HCT116 (cell line): Measurements from ENCODE around the gene FAM234B. TPM values are rescaled to one million over a fixed set of nuclear protein-coding genes. Genes with fewer than 3 reads are reported as not detected.

Experiments
- ATAC-seq: fragments of 200-7000 bp; cut with Tn5 transposase; 2 replicates; pipeline ENCODE4 v1.9.1; 2020; ENCODE audit warnings: mild to moderate bottlenecking, moderate library complexity
- BruUV-seq: library from RNA; stranded (reverse); fragments of 400-500 nt; replicated peaks from 2 replicates; lab custom pipeline; 2021; lab: Mats Ljungman, UMichigan
- CTCF ChIA-PET: fragments of 300-600 bp; sonication (Branson Sonifier 250); formaldehyde crosslinking; loops from one replicate; lab custom pipeline; 2021; ENCODE audit warnings: antibody characterized with exemption; lab: Charles Lee
- POLR2A ChIA-PET: fragments of 300-600, 350-600 bp; sonication (Branson Sonifier 250); formaldehyde crosslinking; loops from one replicate; lab custom pipeline; 2021; ENCODE audit warnings: antibody characterized with exemption; lab: Charles Lee
- RAD21 ChIA-PET, 2 experiments: fragments of 300-600 bp; sonication (Branson Sonifier 250); formaldehyde crosslinking; loops; one replicate each; lab custom pipeline; 2023; ENCODE audit warnings: low total read pairs in 2 of 2; ENCODE audit not compliant: uncharacterized antibody in 2 of 2, unreplicated experiment in 2 of 2, low non-redundant PET in 1 of 2; lab: Charles Lee
- DNase-seq: peaks from one replicate; pipeline ENCODE4 v3.0.0-alpha.2; 2010; ENCODE audit warnings: low read depth, low spot score
- H2AFZ ChIP-seq: fragments of 200-600 bp; shearing (Covaris generic), sonication (generic); 2 replicates; pipeline ENCODE4 v1.6.1; 2017; ENCODE audit warnings: low read depth, mixed run types, mixed read lengths, antibody characterized with exemption, low read length; ENCODE audit not compliant: poor library complexity, severe bottlenecking
- H3K27ac ChIP-seq: 2 replicates; pipeline ENCODE4 v1.5.1; 2012; ENCODE audit warnings: low read depth, low read length
- H3K27me3 ChIP-seq: fragments of 200-600 bp; sonication (generic); 2 replicates; pipeline ENCODE4 v1.6.1; 2016; ENCODE audit warnings: mixed run types, low read length, mixed read lengths; ENCODE audit not compliant: insufficient read depth
- H3K36me3 ChIP-seq, 2 experiments: fragments of 200-500 bp in 1 of 2; fragments of 200-600 bp in 1 of 2; sonication (Bioruptor generic) in 1 of 2; sonication (generic) in 1 of 2; 2 replicates each; pipeline versions ENCODE4 v1.5.1 to v1.6.1; 2014 to 2016; ENCODE audit warnings: low read length in 2 of 2, inconsistent platforms in 1 of 2, mixed read lengths in 1 of 2, mixed run types in 1 of 2; ENCODE audit not compliant: insufficient read depth in 2 of 2, control insufficient read depth in 1 of 2
- H3K4me1 ChIP-seq, 2 experiments: fragments of 200-600 bp in 1 of 2; sonication (generic) in 1 of 2; 2 replicates each; pipeline versions ENCODE4 v1.5.1 to v1.6.1; 2012 to 2017; ENCODE audit warnings: low read length in 2 of 2, inconsistent platforms in 1 of 2, mild to moderate bottlenecking in 1 of 2, mixed read lengths in 1 of 2, mixed run types in 1 of 2, moderate library complexity in 1 of 2; ENCODE audit not compliant: insufficient read depth in 2 of 2, control insufficient read depth in 1 of 2
- H3K4me2 ChIP-seq: fragments of 200-600 bp; sonication (generic); 2 replicates; pipeline ENCODE4 v1.6.1; 2017; ENCODE audit warnings: mixed run types, low read length, mixed read lengths
- H3K4me3 ChIP-seq, 2 experiments: fragments of 200-600 bp in 1 of 2; sonication (generic) in 1 of 2; replicated peaks in 1 of 2; 2 replicates each; pipeline ENCODE4 v1.5.1; 2011 to 2016; ENCODE audit warnings: low read length in 2 of 2, control low read depth in 1 of 2, low read depth in 1 of 2, mild to moderate bottlenecking in 1 of 2, mixed read lengths in 1 of 2, mixed run types in 1 of 2
- H3K79me2 ChIP-seq: fragments of 200-600 bp; sonication (generic); 2 replicates; pipeline ENCODE4 v1.6.1; 2017; ENCODE audit warnings: mild to moderate bottlenecking, mixed run types, low read length, moderate library complexity, mixed read lengths; ENCODE audit not compliant: insufficient read depth
- H3K9ac ChIP-seq: fragments of 200-600 bp; sonication (generic); 2 replicates; pipeline ENCODE4 v1.6.1; 2016; ENCODE audit warnings: low read length, mixed read lengths
- H3K9me2 ChIP-seq: fragments of 200-600 bp; sonication (generic), shearing (Covaris generic); 2 replicates; pipeline ENCODE4 v1.6.1; 2017; ENCODE audit warnings: mixed run types, mild to moderate bottlenecking, moderate library complexity; ENCODE audit not compliant: insufficient read depth
- H3K9me3 ChIP-seq, 2 experiments: fragments of 200-500 bp in 1 of 2; fragments of 200-600 bp in 1 of 2; sonication (Bioruptor generic) in 1 of 2; sonication (generic) in 1 of 2; 2 replicates each; pipeline ENCODE4 v1.6.1; 2014 to 2017; ENCODE audit warnings: low read length in 2 of 2, mixed read lengths in 2 of 2, inconsistent platforms in 1 of 2, low read depth in 1 of 2, mild to moderate bottlenecking in 1 of 2, mixed run types in 1 of 2, moderate library complexity in 1 of 2; ENCODE audit not compliant: control insufficient read depth in 1 of 2, insufficient read depth in 1 of 2
- H4K20me1 ChIP-seq: fragments of 200-600 bp; sonication (generic), shearing (Covaris generic); 2 replicates; pipeline ENCODE4 v1.6.1; 2017; ENCODE audit warnings: mixed run types, mild to moderate bottlenecking, moderate library complexity; ENCODE audit not compliant: insufficient read depth
- CEBPB ChIP-seq: IDR thresholded peaks from 2 replicates; pipeline ENCODE4 v1.6.1; 2012; ENCODE audit warnings: low read depth
- EGR1 ChIP-seq: IDR thresholded peaks from 2 replicates; pipeline ENCODE4 v1.6.1; 2012; ENCODE audit warnings: low read depth
- EZH2 ChIP-seq: fragments of 200-600 bp; sonication (generic); IDR thresholded peaks from 2 replicates; pipeline ENCODE4 v1.6.1; 2017; ENCODE audit warnings: antibody characterized with exemption, mixed run types
- POLR2AphosphoS5 ChIP-seq: IDR thresholded peaks from 2 replicates; pipeline ENCODE4 v1.6.1; 2011; ENCODE audit warnings: mild to moderate bottlenecking, low read depth, low read length, moderate library complexity
- RAD21 ChIP-seq: IDR thresholded peaks from 2 replicates; pipeline ENCODE4 v1.6.1; 2012; ENCODE audit warnings: low read depth, mild to moderate bottlenecking
- SIN3A ChIP-seq: IDR thresholded peaks from 2 replicates; pipeline ENCODE4 v1.6.1; 2012; ENCODE audit warnings: low read depth
- SP1 ChIP-seq: IDR thresholded peaks from 2 replicates; pipeline ENCODE4 v1.6.1; 2012; ENCODE audit warnings: low read depth
- SRF ChIP-seq: IDR thresholded peaks from 2 replicates; pipeline ENCODE4 v1.6.1; 2012; ENCODE audit warnings: low read depth
- YY1 ChIP-seq: IDR thresholded peaks from 2 replicates; pipeline ENCODE4 v1.6.1; 2011; ENCODE audit warnings: low read length, low read depth, moderate library complexity, mild to moderate bottlenecking; ENCODE audit not compliant: insufficient replicate concordance; ENCODE audit errors: extremely low read depth
- ZFX ChIP-seq: fragments of 450-650 bp; IDR thresholded peaks from 2 replicates; pipeline ENCODE4 v1.6.1; 2017
- intact Hi-C: fragments of 100-400 bp; cut with micrococcal nuclease; formaldehyde crosslinking; loops from 2 replicates; pipeline ENCODE4 v1.10.0; 2022
- total RNA-seq: library from RNA; stranded (reverse); gene quantifications from one replicate; pipeline ENCODE4 v1.2.1, GENCODE V29; 2021; ENCODE audit not compliant: unreplicated experiment
- TF ChIP-seq, protein P1 (sequence below): IDR thresholded peaks from 2 replicates; pipeline ENCODE4 v1.6.1; 2012
- TF ChIP-seq, protein P2 (sequence below), 3 experiments: fragments of 200-600 bp in 1 of 3; sonication (generic) in 1 of 3; IDR thresholded peaks in 2 of 3; conservative IDR thresholded peaks in 1 of 3; 2 replicates each; pipeline ENCODE4 v1.5.1; 2012 to 2017; ENCODE audit warnings: low read depth in 2 of 3, low read length in 2 of 3, antibody characterized with exemption in 1 of 3, borderline replicate concordance in 1 of 3, control low read depth in 1 of 3, mild to moderate bottlenecking in 1 of 3, mixed read lengths in 1 of 3, mixed run types in 1 of 3, moderate library complexity in 1 of 3; ENCODE audit not compliant: insufficient read depth in 1 of 3
- TF ChIP-seq, protein P3 (sequence below): IDR thresholded peaks from 2 replicates; pipeline ENCODE4 v1.6.1; 2012

FAM234B gene
- total RNA-seq, 1 experiment from 2014 or later: 15.9 TPM

DNA sequence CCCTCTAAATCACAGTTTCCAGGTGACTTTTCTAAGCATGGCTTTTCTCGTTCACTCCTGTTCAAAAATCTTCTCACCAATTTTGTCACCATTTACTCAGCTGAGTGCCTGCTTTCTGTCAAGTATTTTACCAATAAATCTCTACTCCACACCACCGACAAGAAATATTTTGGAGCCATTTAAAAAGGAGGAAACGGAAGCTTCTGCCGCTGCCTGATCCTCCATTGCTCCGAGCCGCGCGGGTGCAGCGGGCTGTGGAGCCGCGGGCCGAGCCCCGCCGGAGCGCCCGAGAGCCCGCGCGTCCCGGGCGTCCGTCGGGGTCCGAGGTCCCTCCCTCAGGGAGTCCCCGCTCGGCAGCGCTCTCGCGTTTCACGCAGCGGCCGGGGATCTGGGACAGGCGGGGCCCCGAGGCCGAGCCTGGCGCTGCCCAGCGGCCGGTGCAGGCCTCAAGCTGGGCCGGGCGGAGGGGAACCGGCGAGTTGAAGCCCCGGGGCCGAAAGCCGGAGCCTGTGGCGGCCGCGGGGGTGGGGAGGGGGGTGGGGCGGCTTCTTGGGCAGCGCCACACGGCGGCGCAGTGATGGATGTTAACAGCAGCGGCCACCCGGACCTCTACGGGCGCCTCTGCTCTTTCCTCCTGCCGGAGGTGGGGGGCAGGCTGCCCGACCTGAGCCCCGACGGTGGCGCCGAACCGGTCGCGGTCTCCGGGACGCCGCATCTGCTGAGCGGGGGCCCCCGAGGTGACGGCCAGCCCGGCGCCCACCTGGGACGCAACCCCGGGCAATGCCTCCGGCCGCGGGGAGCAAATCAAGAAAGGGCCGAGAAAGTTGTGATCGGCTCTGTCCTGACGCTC lies 43.0 kb upstream of the FAM234B start:
- Histone ChIP-seq H3K4me1 (peaks cover 7 to 23% of the 10 kb centered on the region in 2 experiments), H4K20me1 (no peaks in the 10 kb centered on the region), H3K9me2 (no peaks in the 10 kb centered on the region), H3K9ac (peak overlapping the region; percentile 77), H3K27me3 (no peaks in the 10 kb centered on the region), H3K9me3 (no peaks in the 10 kb centered on the region)
- CTCF ChIA-PET: no interaction called here
- TF ChIP-seq, protein P1, sequence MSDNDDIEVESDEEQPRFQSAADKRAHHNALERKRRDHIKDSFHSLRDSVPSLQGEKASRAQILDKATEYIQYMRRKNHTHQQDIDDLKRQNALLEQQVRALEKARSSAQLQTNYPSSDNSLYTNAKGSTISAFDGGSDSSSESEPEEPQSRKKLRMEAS: no peak; the same call in 1 of the 2 replicates
- TF ChIP-seq EGR1: peak; percentile 69
- TF ChIP-seq, protein P2, sequence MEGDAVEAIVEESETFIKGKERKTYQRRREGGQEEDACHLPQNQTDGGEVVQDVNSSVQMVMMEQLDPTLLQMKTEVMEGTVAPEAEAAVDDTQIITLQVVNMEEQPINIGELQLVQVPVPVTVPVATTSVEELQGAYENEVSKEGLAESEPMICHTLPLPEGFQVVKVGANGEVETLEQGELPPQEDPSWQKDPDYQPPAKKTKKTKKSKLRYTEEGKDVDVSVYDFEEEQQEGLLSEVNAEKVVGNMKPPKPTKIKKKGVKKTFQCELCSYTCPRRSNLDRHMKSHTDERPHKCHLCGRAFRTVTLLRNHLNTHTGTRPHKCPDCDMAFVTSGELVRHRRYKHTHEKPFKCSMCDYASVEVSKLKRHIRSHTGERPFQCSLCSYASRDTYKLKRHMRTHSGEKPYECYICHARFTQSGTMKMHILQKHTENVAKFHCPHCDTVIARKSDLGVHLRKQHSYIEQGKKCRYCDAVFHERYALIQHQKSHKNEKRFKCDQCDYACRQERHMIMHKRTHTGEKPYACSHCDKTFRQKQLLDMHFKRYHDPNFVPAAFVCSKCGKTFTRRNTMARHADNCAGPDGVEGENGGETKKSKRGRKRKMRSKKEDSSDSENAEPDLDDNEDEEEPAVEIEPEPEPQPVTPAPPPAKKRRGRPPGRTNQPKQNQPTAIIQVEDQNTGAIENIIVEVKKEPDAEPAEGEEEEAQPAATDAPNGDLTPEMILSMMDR (IDR thresholded peaks at IDR 0.05 in 2 of 3, conservative IDR thresholded peaks at IDR 0.05 in 1 of 3; ENCODE audit: borderline replicate concordance in 1 of 3, insufficient read depth in 1 of 3, low read depth in 2 of 3, low read length in 2 of 3): peak; percentile 12 to 25 (median 18); a peak in 3 of 6 replicates
- no peak for TF ChIP-seq SRF
- no peak for TF ChIP-seq CEBPB
- peak; percentile 32; the same call in 1 of the 2 replicates for TF ChIP-seq RAD21
- no peak for TF ChIP-seq SIN3A
- TF ChIP-seq, protein P3, sequence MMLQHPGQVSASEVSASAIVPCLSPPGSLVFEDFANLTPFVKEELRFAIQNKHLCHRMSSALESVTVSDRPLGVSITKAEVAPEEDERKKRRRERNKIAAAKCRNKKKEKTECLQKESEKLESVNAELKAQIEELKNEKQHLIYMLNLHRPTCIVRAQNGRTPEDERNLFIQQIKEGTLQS: no peak
- no peak for TF ChIP-seq EZH2
- TF ChIP-seq SP1: no peak
- TF ChIP-seq YY1: no peak
- TF ChIP-seq ZFX: peak; percentile 49
- TF ChIP-seq POLR2AphosphoS5: no peak; the same call in 1 of the 2 replicates
- TF ChIP-seq, all 23 proteins: peak for 4
- Histone ChIP-seq H3K4me3 (peak overlapping the region; percentile 71 to 72), H2AFZ (peak overlapping the region; percentile 59), H3K27ac (peak overlapping the region; percentile 55), H3K4me2 (peak overlapping the region; percentile 88), H3K36me3 (0 out of 4 replicates have a peak, but pooled peaks cover 0 to 2% of the 10 kb centered on the region in 2 experiments), H3K79me2 (peaks cover 20% of the 10 kb centered on the region)
- intact Hi-C loops: loop anchor here (5.0 kb wide), 2 partner anchors 96 to 206 kb away; no protein-coding TSS in a partner anchor
- ChIA-PET RAD21 (no interaction called here), POLR2A (no interaction called here)
- DNase-seq (peak; percentile 18), ATAC-seq (peak; percentile 50)
- no TSS peak for BruUV-seq
